ENCODE measurements around the gene ZDHHC14.

DNA sequence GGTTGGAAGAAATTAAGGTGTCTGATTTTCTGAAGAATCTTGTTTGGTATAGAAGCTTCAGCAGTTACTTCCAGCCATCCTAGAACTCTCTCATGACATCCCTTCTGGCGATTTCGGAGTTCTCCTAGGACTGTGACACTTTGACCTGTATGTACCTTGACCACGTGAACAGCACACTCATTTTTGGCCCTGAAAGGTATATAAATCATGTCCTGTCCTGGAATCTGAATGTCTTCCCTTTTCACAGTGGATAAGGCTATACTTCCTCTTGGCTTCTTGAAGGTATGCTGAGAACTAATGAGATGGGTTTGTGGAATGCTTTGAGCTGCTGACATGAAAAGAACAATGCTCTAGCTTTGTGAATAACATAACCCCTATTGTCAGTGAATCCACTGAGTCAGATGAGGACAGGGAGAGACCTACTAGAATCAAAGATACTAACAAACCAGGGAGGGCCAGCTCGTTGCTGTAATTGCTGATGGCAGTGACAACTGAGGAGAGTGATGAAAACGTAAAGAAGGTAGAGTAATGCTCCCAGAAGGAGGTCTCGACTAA is 6.0 kb upstream of the ZDHHC14 start:
- TF ChIP-seq YY1 (IDR thresholded peaks at IDR 0.05; ENCODE audit: insufficient read depth, insufficient read length), result no peak
- TF ChIP-seq SUZ12 (IDR thresholded peaks at IDR 0.05; ENCODE audit: extremely low read depth, insufficient read depth, insufficient read length), result no peak
- no peak for TF ChIP-seq ZNF274 (IDR thresholded peaks at IDR 0.05; ENCODE audit: low read depth, low read length)
